Measurements from ENCODE around the gene CHID1.

DNA sequence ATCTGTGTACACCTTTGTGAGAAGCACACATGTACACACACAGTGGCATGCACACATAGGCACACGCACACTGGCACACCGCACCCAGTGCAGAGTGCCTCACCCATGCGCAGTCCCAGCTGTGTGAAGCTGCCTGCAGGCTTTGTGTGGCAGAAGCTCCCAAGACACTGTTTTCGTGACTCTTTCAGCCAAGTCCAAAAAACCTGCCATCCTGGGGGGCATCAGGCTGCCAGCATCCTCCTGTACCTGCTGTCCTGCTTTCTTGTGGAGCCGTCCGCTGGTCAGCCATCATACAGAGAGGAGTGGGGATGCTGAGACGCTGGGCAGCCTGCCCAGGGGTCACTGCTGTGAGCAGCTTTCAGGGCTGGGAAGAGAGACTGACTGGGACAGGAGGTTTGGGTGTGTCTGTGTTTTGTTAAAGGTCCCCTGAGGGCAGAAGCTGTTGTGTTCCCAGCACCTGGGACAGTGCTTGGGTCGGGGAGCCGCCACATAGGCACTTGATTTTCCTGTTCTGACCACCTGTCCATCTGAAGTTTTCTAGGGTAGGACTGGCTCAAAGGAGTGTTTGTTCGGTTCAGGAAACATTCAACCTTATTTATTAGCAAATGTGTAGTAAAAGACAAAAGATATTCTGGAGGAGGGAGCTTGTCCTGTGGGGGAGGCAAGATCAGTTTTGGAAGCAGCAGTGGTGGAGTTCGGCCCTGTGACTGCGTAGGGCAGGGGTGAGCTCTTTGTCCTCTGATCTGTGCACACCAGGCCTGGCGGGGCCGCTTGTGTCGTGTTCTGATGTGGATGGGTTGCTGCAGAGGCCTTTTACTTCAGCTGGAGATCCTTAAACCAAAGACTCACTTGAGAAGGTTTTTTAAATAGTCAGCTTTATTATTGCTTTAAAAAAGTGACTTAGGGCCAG lies 44.8 kb upstream of the CHID1 start:
- TF ChIP-seq SIN3A (conservative IDR thresholded peaks at IDR 0.05 in 1 of 2, IDR thresholded peaks at IDR 0.05 in 1 of 2; ENCODE audit: low read depth in 1 of 2, low read length in 2 of 2): peak in 1 of 2 experiments; percentile 43; a peak in 1 of 4 replicates
- no peak for TF ChIP-seq SP2 (IDR thresholded peaks at IDR 0.05; ENCODE audit: low read length)
- no peak for TF ChIP-seq CTCF (IDR thresholded peaks at IDR 0.05; ENCODE audit: control extremely low read depth in 1 of 3, insufficient read depth in 1 of 3, low read depth in 1 of 3, low read length in 3 of 3)
- no peak for TF ChIP-seq KDM5A (IDR thresholded peaks at IDR 0.05; ENCODE audit: low read length)
- TF ChIP-seq EZH2 (IDR thresholded peaks at IDR 0.05; ENCODE audit: low read depth, low read length, severe bottlenecking): no peak
- no peak for TF ChIP-seq RAD21 (IDR thresholded peaks at IDR 0.05 in 1 of 2, conservative IDR thresholded peaks at IDR 0.05 in 1 of 2; ENCODE audit: low read depth in 2 of 2, low read length in 2 of 2)
- TF ChIP-seq POLR2AphosphoS5 (IDR thresholded peaks at IDR 0.05; ENCODE audit: low read depth, low read length): no peak
- no peak for TF ChIP-seq POLR2A (IDR thresholded peaks at IDR 0.05; ENCODE audit: control extremely low read depth in 1 of 2, low read depth in 2 of 2, low read length in 2 of 2)
- TF ChIP-seq ZNF274 (IDR thresholded peaks at IDR 0.05; ENCODE audit: borderline replicate concordance, extremely low read depth, low read length): no peak
- TF ChIP-seq GABPA (IDR thresholded peaks at IDR 0.05; ENCODE audit: borderline replicate concordance, insufficient read depth, low read length): no peak
- no peak for TF ChIP-seq RBBP5 (IDR thresholded peaks at IDR 0.05; ENCODE audit: borderline replicate concordance, low read depth, low read length)
